OCI-LY3 (cell line): Measurements from ENCODE around the gene POPDC2.

Source experiments
- EZH2phosphoT487 ChIP-seq: fragments of 200-600 bp; shearing (Covaris generic); IDR thresholded peaks from 2 replicates; pipeline ENCODE4 v1.6.1; 2018; ENCODE audit warnings: antibody characterized with exemption, mixed run types, low read depth
- TF ChIP-seq, protein P1 (sequence below): fragments of 200-600, 300-600 bp; sonication (generic); IDR thresholded peaks from 2 replicates; pipeline ENCODE4 v1.5.1; 2014; ENCODE audit warnings: antibody characterized with exemption, low read length, low read depth

- TF ChIP-seq, protein P1, sequence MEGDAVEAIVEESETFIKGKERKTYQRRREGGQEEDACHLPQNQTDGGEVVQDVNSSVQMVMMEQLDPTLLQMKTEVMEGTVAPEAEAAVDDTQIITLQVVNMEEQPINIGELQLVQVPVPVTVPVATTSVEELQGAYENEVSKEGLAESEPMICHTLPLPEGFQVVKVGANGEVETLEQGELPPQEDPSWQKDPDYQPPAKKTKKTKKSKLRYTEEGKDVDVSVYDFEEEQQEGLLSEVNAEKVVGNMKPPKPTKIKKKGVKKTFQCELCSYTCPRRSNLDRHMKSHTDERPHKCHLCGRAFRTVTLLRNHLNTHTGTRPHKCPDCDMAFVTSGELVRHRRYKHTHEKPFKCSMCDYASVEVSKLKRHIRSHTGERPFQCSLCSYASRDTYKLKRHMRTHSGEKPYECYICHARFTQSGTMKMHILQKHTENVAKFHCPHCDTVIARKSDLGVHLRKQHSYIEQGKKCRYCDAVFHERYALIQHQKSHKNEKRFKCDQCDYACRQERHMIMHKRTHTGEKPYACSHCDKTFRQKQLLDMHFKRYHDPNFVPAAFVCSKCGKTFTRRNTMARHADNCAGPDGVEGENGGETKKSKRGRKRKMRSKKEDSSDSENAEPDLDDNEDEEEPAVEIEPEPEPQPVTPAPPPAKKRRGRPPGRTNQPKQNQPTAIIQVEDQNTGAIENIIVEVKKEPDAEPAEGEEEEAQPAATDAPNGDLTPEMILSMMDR: no peak
- TF ChIP-seq EZH2phosphoT487: no peak
Measured at GRCh38 chr3:119653876-119654275, 6.5 kb downstream of the POPDC2 start.
